Islet precursor cell (in vitro differentiated cells): ENCODE results near the gene PTPRN2.
A peak's percentile ranks its signal among the peaks of the same experiment; 100 is the strongest.
"Not testable (repeated sequence)": the region's sequence is repeated elsewhere in the genome, so short reads cannot be mapped to it uniquely, and the experiment has no call there.

Source experiments
- DNase-seq: peaks from one replicate; pipeline ENCODE4 v3.0.0-alpha.2; 2018

The PTPRN2 gene

GRCh38 chr7:158258411-158259130, 329.1 kb downstream of the PTPRN2 start:
- no peak for DNase-seq

- no peak for DNase-seq
These were observed 329.9 kb downstream of the PTPRN2 start for GRCh38 chr7:158257516-158258410.

GRCh38 chr7:158257001-158257400, 330.6 kb downstream of the PTPRN2 start:
- DNase-seq, result no peak

GRCh38 chr7:158256091-158256816, 331.4 kb downstream of the PTPRN2 start:
- DNase-seq, result no peak

GRCh38 chr7:158255558-158255957, 332.1 kb downstream of the PTPRN2 start:
- DNase-seq, result no peak

GRCh38 chr7:158255156-158255555, 332.5 kb downstream of the PTPRN2 start:
- DNase-seq, result peak; percentile 30

GRCh38 chr7:158253670-158254045, 334.0 kb downstream of the PTPRN2 start:
- not testable (repeated sequence) for DNase-seq

- DNase-seq, result peak; percentile 32
These were observed 334.6 kb downstream of the PTPRN2 start for GRCh38 chr7:158252837-158253669.

- peak; percentile 49 for DNase-seq
These were observed 335.4 kb downstream of the PTPRN2 start for GRCh38 chr7:158252081-158252836.

- no peak for DNase-seq
These were observed 336.3 kb downstream of the PTPRN2 start for GRCh38 chr7:158251061-158251965.

GRCh38 chr7:158249692-158250091, 337.9 kb downstream of the PTPRN2 start:
- DNase-seq, result no peak

- DNase-seq, result no peak
These were observed 338.8 kb downstream of the PTPRN2 start for GRCh38 chr7:158248816-158249215.

- DNase-seq, result no peak
These were observed 339.7 kb downstream of the PTPRN2 start for GRCh38 chr7:158247758-158248487.

- DNase-seq, result no peak
These were observed 340.5 kb downstream of the PTPRN2 start for GRCh38 chr7:158246960-158247673.

- no peak for DNase-seq
These were observed 341.2 kb downstream of the PTPRN2 start for GRCh38 chr7:158246272-158246959.

- no peak for DNase-seq
These were observed 341.9 kb downstream of the PTPRN2 start for GRCh38 chr7:158245724-158246041.

GRCh38 chr7:158244873-158245723, 342.5 kb downstream of the PTPRN2 start:
- DNase-seq, result no peak

GRCh38 chr7:158244430-158244829, 343.2 kb downstream of the PTPRN2 start:
- no peak for DNase-seq
